HG03039 (cell line): ENCODE measurements around the gene KRT79.
"Not testable (repeated sequence)": the region's sequence is repeated elsewhere in the genome, so short reads cannot be mapped to it uniquely, and the experiment has no call there.

Experiments
- ATAC-seq: cut with Tn5 transposase; IDR thresholded peaks from one replicate; pipeline ENCODE4 v1.9.1; 2021; ENCODE audit warnings: mild to moderate bottlenecking, moderate library complexity; ENCODE audit not compliant: unreplicated experiment

The KRT79 gene

GRCh38 chr12:52861511-52861910 is 27.4 kb upstream of the KRT79 start:
- no peak for ATAC-seq

GRCh38 chr12:52860102-52860823 is 26.2 kb upstream of the KRT79 start:
- no peak for ATAC-seq

GRCh38 chr12:52857500-52857899 is 23.4 kb upstream of the KRT79 start:
- ATAC-seq, result no peak

GRCh38 chr12:52856787-52857186 is 22.7 kb upstream of the KRT79 start:
- ATAC-seq, result no peak

- ATAC-seq, result not testable (repeated sequence)
Measured at GRCh38 chr12:52856077-52856476, 22.0 kb upstream of the KRT79 start.

- ATAC-seq, result no peak
Measured at GRCh38 chr12:52851787-52852186, 17.7 kb upstream of the KRT79 start.

GRCh38 chr12:52850681-52851080 is 16.6 kb upstream of the KRT79 start:
- ATAC-seq, result no peak

GRCh38 chr12:52849511-52849910 is 15.4 kb upstream of the KRT79 start:
- ATAC-seq, result no peak

GRCh38 chr12:52848661-52849255 is 14.6 kb upstream of the KRT79 start, which contains the start of gene KRT78:
Gene KRT78 (minus strand): TSS chr12:52848994. CDS start chr12:52848930, 64 bp downstream.
- no peak for ATAC-seq

GRCh38 chr12:52847335-52848102 is 13.4 kb upstream of the KRT79 start:
- no peak for ATAC-seq

GRCh38 chr12:52846356-52846970 is 12.4 kb upstream of the KRT79 start:
- ATAC-seq, result no peak

- no peak for ATAC-seq
Measured at GRCh38 chr12:52845946-52846345, 11.8 kb upstream of the KRT79 start.

- ATAC-seq, result no peak
Measured at GRCh38 chr12:52844386-52844785, 10.3 kb upstream of the KRT79 start.

GRCh38 chr12:52839436-52840105 is 5.5 kb upstream of the KRT79 start:
- no peak for ATAC-seq

GRCh38 chr12:52838609-52839435 is 4.7 kb upstream of the KRT79 start:
- no peak for ATAC-seq

GRCh38 chr12:52837781-52838608 is 3.9 kb upstream of the KRT79 start:
- ATAC-seq, result no peak

- ATAC-seq, result no peak
Measured at GRCh38 chr12:52837413-52837741, 3.3 kb upstream of the KRT79 start.

- ATAC-seq, result no peak
Measured at GRCh38 chr12:52836491-52837412, 2.6 kb upstream of the KRT79 start.
